HG03558 (cell line): ENCODE results near the gene STAM.
A peak's percentile ranks its signal among the peaks of the same experiment; 100 is the strongest.

Source experiments
- ATAC-seq: cut with Tn5 transposase; IDR thresholded peaks from one replicate; pipeline ENCODE4 v1.9.1; 2021; ENCODE audit warnings: moderate number of reproducible peaks; ENCODE audit not compliant: unreplicated experiment; ENCODE audit errors: extremely low read depth

The STAM gene

DNA sequence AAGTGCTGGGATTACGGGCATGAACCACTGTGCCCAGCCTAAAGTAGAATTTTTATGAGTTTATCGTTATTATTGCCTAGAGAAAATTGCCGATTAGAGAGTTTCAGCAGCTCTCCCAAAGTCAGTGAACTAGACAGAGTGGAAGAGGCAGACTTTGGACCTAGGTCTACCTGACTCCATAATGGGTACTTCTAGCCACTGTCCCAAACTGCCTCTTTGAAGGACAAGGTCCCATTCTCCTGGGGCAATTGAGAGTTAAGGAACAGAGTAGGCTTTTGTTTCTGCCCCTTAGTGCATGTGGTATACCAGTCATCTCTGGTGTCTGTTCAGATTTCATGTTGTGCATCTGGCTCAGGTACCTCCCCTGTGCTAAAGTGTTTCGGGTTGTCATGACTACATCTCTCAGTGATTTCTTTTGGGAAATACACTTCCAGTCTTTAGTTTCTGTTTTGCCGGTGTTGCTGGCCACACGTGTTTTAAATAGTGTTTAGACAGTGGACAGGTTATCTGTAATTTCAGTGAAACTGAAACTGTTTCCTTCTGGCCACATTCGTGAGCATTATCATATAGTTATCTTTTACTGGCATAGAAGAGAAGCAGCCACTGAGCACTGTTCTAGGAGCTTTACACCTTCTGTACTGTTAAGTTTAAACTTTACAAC, 112.7 kb downstream of the STAM start:
- ATAC-seq, result peak; percentile 88

DNA sequence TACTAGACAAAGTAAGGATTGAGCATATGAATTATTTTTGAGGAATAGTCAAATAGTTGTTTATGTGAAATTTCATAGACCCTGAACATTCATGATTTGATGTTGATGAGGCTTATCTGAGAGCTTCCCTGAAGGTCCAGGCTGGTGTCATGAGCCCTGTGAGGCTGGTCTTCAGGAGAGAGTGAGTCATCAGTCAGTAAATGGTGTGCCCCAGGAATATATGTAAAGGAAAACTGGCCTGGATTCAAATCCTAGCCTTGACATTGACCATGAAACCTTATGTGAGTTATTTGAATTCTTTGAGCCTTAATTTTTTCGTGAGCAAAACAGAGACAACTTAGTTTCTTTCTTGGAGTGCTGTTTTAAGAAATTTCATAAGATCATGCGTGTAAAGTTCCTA, 114.2 kb downstream of the STAM start:
- ATAC-seq, result no peak

DNA sequence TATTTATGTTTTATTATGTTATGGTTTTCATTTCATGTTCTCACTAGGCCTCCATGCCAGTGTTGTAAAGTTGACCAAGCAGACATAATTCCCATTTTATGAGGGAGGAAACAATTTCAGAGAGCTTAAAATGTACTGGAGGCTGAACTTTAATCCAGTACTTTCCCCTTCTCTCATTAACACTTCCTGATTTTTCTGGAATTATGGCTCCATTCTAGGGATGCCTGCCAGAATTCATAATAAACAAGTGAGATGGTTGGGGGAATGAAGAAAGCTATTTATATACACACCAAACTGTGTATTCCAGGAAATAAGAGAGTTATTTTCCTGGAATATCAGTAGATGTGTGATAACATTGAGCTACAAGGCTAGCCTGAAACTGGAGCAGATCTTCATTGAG, 114.9 kb downstream of the STAM start:
- no peak for ATAC-seq

DNA sequence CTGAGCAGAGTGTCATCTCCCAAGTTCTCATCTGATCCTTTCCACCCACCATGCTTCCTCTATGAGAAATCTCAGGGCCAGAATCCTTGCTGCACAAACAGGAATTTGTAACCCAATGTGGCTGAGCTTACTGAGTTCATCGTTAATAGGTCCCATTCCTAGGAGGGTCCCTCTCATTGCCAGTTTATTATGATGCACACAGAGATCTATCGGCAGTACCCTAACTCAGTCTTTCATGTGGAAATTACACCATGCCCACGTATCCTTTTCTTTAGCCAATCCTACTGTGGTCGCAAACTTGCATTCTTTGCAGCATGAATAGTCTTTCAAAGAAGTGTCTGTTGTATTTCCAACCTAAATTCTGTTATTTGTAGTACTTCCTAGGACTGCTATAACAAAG, 120.2 kb downstream of the STAM start:
- no peak for ATAC-seq

DNA sequence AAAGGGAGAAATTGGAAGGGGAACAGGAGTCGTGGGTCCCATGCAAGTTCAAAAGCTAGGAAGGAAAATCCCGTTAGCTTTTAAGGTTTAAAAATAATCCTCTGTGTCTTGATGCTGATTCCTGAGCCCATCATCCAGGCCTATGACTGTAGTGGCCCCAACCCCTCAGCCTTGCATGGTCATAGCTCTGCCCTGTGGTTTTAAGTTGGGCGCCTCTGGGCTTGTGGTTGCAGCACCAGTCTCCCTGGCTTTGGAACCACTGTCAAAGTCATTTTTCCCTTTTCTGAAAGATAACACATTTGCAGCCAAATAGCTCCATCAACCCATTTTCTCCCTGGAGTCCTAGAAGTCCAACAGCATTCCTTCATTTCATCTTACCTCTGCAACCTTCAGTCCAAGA, 121.7 kb downstream of the STAM start:
- ATAC-seq, result no peak
